HG03280 (cell line): ENCODE data around the gene PTPRG.
A peak's percentile ranks its signal among the peaks of the same experiment; 100 is the strongest.

Experiments used
- ATAC-seq: cut with Tn5 transposase; IDR thresholded peaks from one replicate; pipeline ENCODE4 v1.9.1; 2021; ENCODE audit warnings: mild to moderate bottlenecking, moderate library complexity; ENCODE audit not compliant: unreplicated experiment

The PTPRG gene

GRCh38 chr3:62167566-62168262 is 606.3 kb downstream of the PTPRG start:
- no peak for ATAC-seq

GRCh38 chr3:62168356-62168755 is 607.0 kb downstream of the PTPRG start:
- no peak for ATAC-seq

- ATAC-seq, result no peak
These were observed 608.7 kb downstream of the PTPRG start for GRCh38 chr3:62169906-62170660.

- ATAC-seq, result no peak
These were observed 610.4 kb downstream of the PTPRG start for GRCh38 chr3:62171789-62172188.

- ATAC-seq, result no peak
These were observed 610.8 kb downstream of the PTPRG start for GRCh38 chr3:62172199-62172598.

GRCh38 chr3:62173939-62174515 is 612.7 kb downstream of the PTPRG start:
- no peak for ATAC-seq

GRCh38 chr3:62175161-62175560 is 613.8 kb downstream of the PTPRG start:
- ATAC-seq, result no peak

- ATAC-seq, result no peak
These were observed 616.7 kb downstream of the PTPRG start for GRCh38 chr3:62178032-62178431.

- no peak for ATAC-seq
These were observed 617.6 kb downstream of the PTPRG start for GRCh38 chr3:62178739-62179600.

- ATAC-seq, result no peak
These were observed 619.1 kb downstream of the PTPRG start for GRCh38 chr3:62180514-62180913.

GRCh38 chr3:62183087-62183486 is 621.7 kb downstream of the PTPRG start:
- no peak for ATAC-seq

- no peak for ATAC-seq
These were observed 622.6 kb downstream of the PTPRG start for GRCh38 chr3:62183969-62184368.

- ATAC-seq, result no peak
These were observed 623.2 kb downstream of the PTPRG start for GRCh38 chr3:62184559-62184958.

GRCh38 chr3:62187022-62187431 is 625.7 kb downstream of the PTPRG start:
- no peak for ATAC-seq

GRCh38 chr3:62188681-62189375 is 627.5 kb downstream of the PTPRG start:
- ATAC-seq, result peak; percentile 78

GRCh38 chr3:62189376-62189698 is 628.0 kb downstream of the PTPRG start:
- no peak for ATAC-seq

GRCh38 chr3:62192891-62193290 is 631.5 kb downstream of the PTPRG start:
- ATAC-seq, result no peak

GRCh38 chr3:62193586-62194345 is 632.4 kb downstream of the PTPRG start:
- ATAC-seq, result no peak

- no peak for ATAC-seq
These were observed 636.1 kb downstream of the PTPRG start for GRCh38 chr3:62197350-62198012.
